Natural killer cell (primary cell): ENCODE results near the gene SLC4A9. TPM values are rescaled to one million over a fixed set of nuclear protein-coding genes. Genes with fewer than 3 reads are reported as not detected.

Experiments used
- ATAC-seq, 3 donors: fragments of 150-1000 bp in 2 of 3; fragments of 200-7000 bp in 1 of 3; cut with Tn5 transposase; 1 replicate in 1 of 3; 2 replicates in 2 of 3; pipeline ENCODE4 v1.10.0; 2021; ENCODE audit warnings: mild to moderate bottlenecking in 2 of 3, moderate library complexity in 2 of 3
- DNase-seq, 2 donors: peaks; one replicate each; pipeline versions ENCODE4 v3.0.0 to v3.0.0-alpha.2; 2013 to 2021; ENCODE audit warnings: mixed read lengths in 1 of 2
- H3K27ac ChIP-seq: one replicate; pipeline ENCODE4 v1.5.1; 2013; ENCODE audit warnings: mild to moderate bottlenecking, low read length
- H3K27me3 ChIP-seq: one replicate; pipeline ENCODE4 v1.6.1; 2013; ENCODE audit warnings: low read length; ENCODE audit not compliant: control insufficient read depth, insufficient read depth
- H3K36me3 ChIP-seq: one replicate; pipeline ENCODE4 v1.6.1; 2013; ENCODE audit warnings: low read length; ENCODE audit not compliant: control insufficient read depth, insufficient read depth
- H3K4me1 ChIP-seq: one replicate; pipeline ENCODE4 v1.6.1; 2013; ENCODE audit warnings: low read length; ENCODE audit not compliant: control insufficient read depth, insufficient read depth
- H3K4me3 ChIP-seq: one replicate; pipeline ENCODE4 v1.5.1; 2013; ENCODE audit warnings: low read length
- H3K9me3 ChIP-seq: one replicate; pipeline ENCODE4 v1.6.1; 2013; ENCODE audit warnings: low read length; ENCODE audit not compliant: control insufficient read depth, insufficient read depth
- H3K27ac Mint-ChIP-seq, 2 donors: one replicate each; pipeline ENCODE4 v1.8.0; 2022; ENCODE audit warnings: mild to moderate bottlenecking in 2 of 2, mixed read lengths in 2 of 2, moderate library complexity in 1 of 2
- H3K27me3 Mint-ChIP-seq, 2 donors: one replicate each; pipeline ENCODE4 v1.8.0; 2022; ENCODE audit warnings: low read depth in 2 of 2, mixed read lengths in 2 of 2
- H3K36me3 Mint-ChIP-seq: one replicate; pipeline ENCODE4 v1.8.0; 2022; ENCODE audit warnings: mixed read lengths
- H3K4me1 Mint-ChIP-seq, 2 donors: one replicate each; pipeline ENCODE4 v1.8.0; 2022; ENCODE audit warnings: mixed read lengths in 2 of 2
- H3K4me3 Mint-ChIP-seq: one replicate; pipeline ENCODE4 v1.8.0; 2022; ENCODE audit warnings: mild to moderate bottlenecking, moderate library complexity, mixed read lengths
- H3K9me3 Mint-ChIP-seq, 2 donors: one replicate each; pipeline ENCODE4 v1.8.0; 2022; ENCODE audit warnings: mixed read lengths in 2 of 2
- CTCF ChIP-seq: fragments of 200-600 bp; IDR thresholded peaks from one replicate; pipeline ENCODE4 v1.8.0; 2022; ENCODE audit warnings: antibody characterized with exemption
- WGBS: methylation state at CpG from one replicate; pipeline ENCODE4 v1.1.7; 2013; ENCODE audit warnings: missing lambda C conversion rate; ENCODE audit not compliant: insufficient coverage; 5-methylcytosine and 5-hydroxymethylcytosine counted together
- intact Hi-C: fragments of 100-400 bp; cut with micrococcal nuclease; formaldehyde crosslinking; loops from one replicate; pipeline ENCODE4 v1.14.2; 2022
- total RNA-seq, 4 donors: library from RNA; stranded (reverse); fragments of 120-200 nt in 1 of 4; gene quantifications; one replicate each; pipeline versions ENCODE4 v1.2.3 to v1.2.4, GENCODE V29; 2013 to 2022

Gene SLC4A9
- total RNA-seq, 3 donors from 2014 or later (not counting 1 experiment from before 2014, with no cell fraction given): not detected

GRCh38 chr5:140381351-140381750 is 21.4 kb downstream of the SLC4A9 start:
- Histone ChIP-seq H3K9me3 (no peaks in the 10 kb centered on the region), H3K36me3 (no peaks in the 10 kb centered on the region), H3K4me1 (no peaks in the 10 kb centered on the region), H3K27ac (no peak overlapping the region), H3K4me3 (no peak overlapping the region), H3K27me3 (no peaks in the 10 kb centered on the region)
- H3K4me3 Mint-ChIP-seq: no peak overlapping the region
- intact Hi-C loops: no loop called here
- no peaks in the 10 kb centered on the region for H3K9me3 Mint-ChIP-seq
- no peaks in the 10 kb centered on the region for H3K4me1 Mint-ChIP-seq
- ATAC-seq (no peak), DNase-seq (no peak)
- no peak overlapping the region for H3K27ac Mint-ChIP-seq
- H3K36me3 Mint-ChIP-seq: no peaks in the 10 kb centered on the region
- 100% methylated on average over 1 of the region's 4 CpGs for WGBS
- no peaks in the 10 kb centered on the region for H3K27me3 Mint-ChIP-seq
- no peak for TF ChIP-seq CTCF

GRCh38 chr5:140381972-140382371 is 22.0 kb downstream of the SLC4A9 start:
- DNase-seq: no peak
- no peaks in the 10 kb centered on the region for H3K4me1 Mint-ChIP-seq
- H3K36me3 Mint-ChIP-seq: no peaks in the 10 kb centered on the region
- H3K9me3 Mint-ChIP-seq: no peaks in the 10 kb centered on the region
- no peaks in the 10 kb centered on the region for H3K27me3 Mint-ChIP-seq
- ATAC-seq: no peak
- Histone ChIP-seq H3K4me3 (no peak overlapping the region), H3K36me3 (no peaks in the 10 kb centered on the region), H3K27ac (no peak overlapping the region), H3K9me3 (no peaks in the 10 kb centered on the region), H3K27me3 (no peaks in the 10 kb centered on the region), H3K4me1 (no peaks in the 10 kb centered on the region)
- intact Hi-C loops: no loop called here
- H3K27ac Mint-ChIP-seq: no peak overlapping the region
- no peak for TF ChIP-seq CTCF
- no peak overlapping the region for H3K4me3 Mint-ChIP-seq
- 95% methylated on average over 1 of the region's 1 CpG for WGBS

- Mint-ChIP-seq H3K36me3 (no peaks in the 10 kb centered on the region), H3K27me3 (no peaks in the 10 kb centered on the region), H3K4me3 (no peak overlapping the region), H3K9me3 (no peaks in the 10 kb centered on the region), H3K4me1 (no peaks in the 10 kb centered on the region), H3K27ac (no peak overlapping the region)
- DNase-seq: no peak
- ATAC-seq: no peak
- no peaks in the 10 kb centered on the region for H3K36me3 ChIP-seq
- H3K9me3 ChIP-seq: no peaks in the 10 kb centered on the region
- intact Hi-C loops: no loop called here
- no peak overlapping the region for H3K27ac ChIP-seq
- TF ChIP-seq CTCF: no peak
- H3K27me3 ChIP-seq: no peaks in the 10 kb centered on the region
- H3K4me1 ChIP-seq: no peaks in the 10 kb centered on the region
- H3K4me3 ChIP-seq: no peak overlapping the region
These were observed 22.9 kb downstream of the SLC4A9 start for GRCh38 chr5:140382866-140383265.

GRCh38 chr5:140383300-140383699 is 23.3 kb downstream of the SLC4A9 start:
- WGBS: 88% methylated on average over 2 of the region's 2 CpGs
- Mint-ChIP-seq H3K27ac (no peak overlapping the region), H3K27me3 (no peaks in the 10 kb centered on the region), H3K4me3 (no peak overlapping the region), H3K9me3 (no peaks in the 10 kb centered on the region), H3K36me3 (no peaks in the 10 kb centered on the region), H3K4me1 (no peaks in the 10 kb centered on the region)
- Histone ChIP-seq H3K27me3 (no peaks in the 10 kb centered on the region), H3K4me1 (no peaks in the 10 kb centered on the region), H3K4me3 (no peak overlapping the region), H3K9me3 (no peaks in the 10 kb centered on the region), H3K36me3 (no peaks in the 10 kb centered on the region), H3K27ac (no peak overlapping the region)
- DNase-seq: no peak
- intact Hi-C loops: no loop called here
- TF ChIP-seq CTCF: no peak
- no peak for ATAC-seq
